Measurements from ENCODE around the gene ATP8A2.

- TF ChIP-seq, protein P1, sequence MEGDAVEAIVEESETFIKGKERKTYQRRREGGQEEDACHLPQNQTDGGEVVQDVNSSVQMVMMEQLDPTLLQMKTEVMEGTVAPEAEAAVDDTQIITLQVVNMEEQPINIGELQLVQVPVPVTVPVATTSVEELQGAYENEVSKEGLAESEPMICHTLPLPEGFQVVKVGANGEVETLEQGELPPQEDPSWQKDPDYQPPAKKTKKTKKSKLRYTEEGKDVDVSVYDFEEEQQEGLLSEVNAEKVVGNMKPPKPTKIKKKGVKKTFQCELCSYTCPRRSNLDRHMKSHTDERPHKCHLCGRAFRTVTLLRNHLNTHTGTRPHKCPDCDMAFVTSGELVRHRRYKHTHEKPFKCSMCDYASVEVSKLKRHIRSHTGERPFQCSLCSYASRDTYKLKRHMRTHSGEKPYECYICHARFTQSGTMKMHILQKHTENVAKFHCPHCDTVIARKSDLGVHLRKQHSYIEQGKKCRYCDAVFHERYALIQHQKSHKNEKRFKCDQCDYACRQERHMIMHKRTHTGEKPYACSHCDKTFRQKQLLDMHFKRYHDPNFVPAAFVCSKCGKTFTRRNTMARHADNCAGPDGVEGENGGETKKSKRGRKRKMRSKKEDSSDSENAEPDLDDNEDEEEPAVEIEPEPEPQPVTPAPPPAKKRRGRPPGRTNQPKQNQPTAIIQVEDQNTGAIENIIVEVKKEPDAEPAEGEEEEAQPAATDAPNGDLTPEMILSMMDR (IDR thresholded peaks at IDR 0.05) = no peak
- no peak for TF ChIP-seq POLR2AphosphoS5 (IDR thresholded peaks at IDR 0.05)
These were observed 362.1 kb downstream of the ATP8A2 start for GRCh38 chr13:25733696-25734435.
